GM23248 (cell line): ENCODE data around the gene CFAP90.

Source experiments
- EZH2 ChIP-seq: fragments of 200-600 bp; sonication (generic); IDR thresholded peaks from 2 replicates; pipeline ENCODE4 v1.6.1; 2018; ENCODE audit warnings: antibody characterized with exemption, mild to moderate bottlenecking; ENCODE audit not compliant: insufficient read depth, poor library complexity, severe bottlenecking
- EZH2phosphoT487 ChIP-seq: fragments of 200-600 bp; sonication (generic); IDR thresholded peaks from 2 replicates; pipeline ENCODE4 v1.6.1; 2018; ENCODE audit warnings: antibody characterized with exemption, moderate library complexity, mild to moderate bottlenecking, low read depth; ENCODE audit not compliant: insufficient read depth

GRCh38 chr5:7867260-7867659, 16.3 kb upstream of the CFAP90 start:
- no peak for TF ChIP-seq EZH2
- TF ChIP-seq EZH2phosphoT487: no peak
